K562 (cell line): Measurements from ENCODE around the gene APOLD1. TPM values are rescaled to one million over a fixed set of nuclear protein-coding genes. Genes with fewer than 3 reads are reported as not detected.

ENCODE experiments used
- DPF2 ChIP-seq: fragments of 450-650 bp; IDR thresholded peaks from 2 replicates; pipeline ENCODE4 v1.6.1; 2016
- HOMEZ ChIP-seq: fragments of 250-450 bp; sonication (Bioruptor Pico); IDR thresholded peaks from 2 replicates; pipeline ENCODE4 v1.4.0; 2020; ENCODE audit warnings: mild to moderate bottlenecking, moderate library complexity
- IRF1 ChIP-seq: sonication (generic); formaldehyde crosslinking; IDR thresholded peaks from 2 replicates; pipeline ENCODE4 v1.8.0; 2022; ENCODE audit warnings: missing genetic modification reagents, mild to moderate bottlenecking, borderline replicate concordance
- MCM7 ChIP-seq, 2 experiments: fragments of 450-650 bp; IDR thresholded peaks; 2 replicates each; pipeline ENCODE4 v1.6.1; 2016 to 2018
- MTA2 ChIP-seq: fragments of 450-650 bp; IDR thresholded peaks from 2 replicates; pipeline ENCODE4 v1.6.1; 2016; ENCODE audit warnings: low read depth
- PHF20 ChIP-seq: fragments of 450-650 bp; IDR thresholded peaks from 2 replicates; pipeline ENCODE4 v1.6.1; 2018; ENCODE audit not compliant: partially characterized antibody
- PML ChIP-seq: IDR thresholded peaks from 2 replicates; pipeline ENCODE4 v1.6.1; 2012; ENCODE audit warnings: low read length, inconsistent platforms
- SMARCA4 ChIP-seq: fragments of 450-650 bp; IDR thresholded peaks from 2 replicates; pipeline ENCODE4 v1.6.1; 2016
- SMARCE1 ChIP-seq: fragments of 450-650 bp; IDR thresholded peaks from 2 replicates; pipeline ENCODE4 v1.7.1; 2016; ENCODE audit warnings: mild to moderate bottlenecking
- SOX6 ChIP-seq: fragments of 450-650 bp; IDR thresholded peaks from 2 replicates; pipeline ENCODE4 v1.6.1; 2014; ENCODE audit warnings: mild to moderate bottlenecking
- TFAP4 ChIP-seq: sonication (generic); formaldehyde crosslinking; IDR thresholded peaks from 2 replicates; pipeline ENCODE4 v1.8.0; 2022; ENCODE audit warnings: missing genetic modification reagents, mild to moderate bottlenecking, moderate library complexity, borderline replicate concordance
- ZBTB40 ChIP-seq, 2 experiments: fragments of 450-650 bp in 1 of 2; sonication (generic) in 1 of 2; formaldehyde crosslinking in 1 of 2; IDR thresholded peaks; 2 replicates each; pipeline versions ENCODE4 v1.7.1 to v1.9.0; 2016 to 2022; ENCODE audit warnings: inconsistent platforms in 1 of 2, mild to moderate bottlenecking in 1 of 2, missing genetic modification reagents in 1 of 2
- polyA plus RNA-seq, 8 experiments: library from polyadenylated mRNA; depleted of rRNA in 4 of 8; stranded (reverse) in 5 of 8; unstranded in 3 of 8; fragments of >200 nt; fragmentation: Nextera tagmentation in 2 of 8; fragmentation: Illumina TruSeq in 1 of 8; extraction: Ambion mirVana in 2 of 8; extraction: Trizol in 1 of 8; gene quantifications; 2 replicates each; pipeline versions ENCODE4 v1.2.1 to v1.2.3, GENCODE V29; 2011 to 2014; ENCODE audit warnings: inconsistent platforms in 1 of 8, missing spikeins in 1 of 8
- total RNA-seq, 7 experiments: library from RNA; depleted of rRNA in 6 of 7; stranded (reverse); fragments of >200 nt in 6 of 7; fragmentation: Illumina TruSeq in 2 of 7; extraction: Trizol in 2 of 7; gene quantifications; 2 replicates each; pipeline versions ENCODE4 v1.2.1 to v1.2.3, GENCODE V29; 2011 to 2021; ENCODE audit warnings: low replicate concordance in 1 of 7

The APOLD1 gene
- total and polyA plus RNA-seq, 9 of the 15 experiments (the other 6 are each of a cell fraction or from before 2014, with no cell fraction given) = 0.28 to 1.1 (median 0.61) TPM

- TF ChIP-seq SOX6 = peak; percentile 59; the same call in 1 of the 2 replicates
- no peak for TF ChIP-seq MCM7 (IDR thresholded peaks at IDR 0.05)
- no peak for TF ChIP-seq PML
- TF ChIP-seq SMARCE1 = 0 out of 2 replicates have a peak, but pooled peaks have one; percentile 21
- TF ChIP-seq DPF2 = peak; percentile 35; the same call in 1 of the 2 replicates
- TF ChIP-seq TFAP4 = no peak
- no peak for TF ChIP-seq PHF20
- TF ChIP-seq SMARCA4 = no peak
- TF ChIP-seq ZBTB40 (IDR thresholded peaks at IDR 0.05) = no peak
- no peak for TF ChIP-seq ZBTB40 (CRISPR knock-in tag; IDR thresholded peaks at IDR 0.05)
- TF ChIP-seq MTA2 = no peak
- TF ChIP-seq HOMEZ (CRISPR knock-in tag) = no peak
- TF ChIP-seq IRF1 (CRISPR knock-in tag) = no peak
These were observed 5.9 kb upstream of the APOLD1 start (continued) for GRCh38 chr12:12779529-12779928.
